Measurements from ENCODE around the gene CTNNA3.

The CTNNA3 gene

GRCh38 chr10:66095610-66096009, 1600.4 kb downstream of the CTNNA3 start:
- no peak for DNase-seq (ENCODE audit: low spot score)

GRCh38 chr10:66085906-66086305, 1610.1 kb downstream of the CTNNA3 start:
- DNase-seq (ENCODE audit: low spot score): no peak

GRCh38 chr10:66071907-66072306, 1624.1 kb downstream of the CTNNA3 start:
- DNase-seq (ENCODE audit: low spot score): no peak

GRCh38 chr10:66058594-66058993, 1637.4 kb downstream of the CTNNA3 start:
- DNase-seq (ENCODE audit: low spot score): no peak

- no peak for DNase-seq (ENCODE audit: low spot score)
Observed at GRCh38 chr10:66049335-66049734, 1646.7 kb downstream of the CTNNA3 start.

- no peak for DNase-seq (ENCODE audit: low spot score)
Observed at GRCh38 chr10:66045859-66046258, 1650.1 kb downstream of the CTNNA3 start.

- DNase-seq (ENCODE audit: low spot score): no peak
Observed at GRCh38 chr10:66041771-66042170, 1654.2 kb downstream of the CTNNA3 start.

GRCh38 chr10:66038623-66039022, 1657.4 kb downstream of the CTNNA3 start:
- no peak for DNase-seq (ENCODE audit: low spot score)

- DNase-seq (ENCODE audit: low spot score): no peak
Observed at GRCh38 chr10:66026321-66026720, 1669.7 kb downstream of the CTNNA3 start.

GRCh38 chr10:66025186-66025585, 1670.8 kb downstream of the CTNNA3 start:
- DNase-seq (ENCODE audit: low spot score): no peak

- no peak for DNase-seq (ENCODE audit: low spot score)
Observed at GRCh38 chr10:66021423-66021822, 1674.6 kb downstream of the CTNNA3 start.

GRCh38 chr10:66008221-66008620, 1687.8 kb downstream of the CTNNA3 start:
- DNase-seq (ENCODE audit: low spot score): no peak

GRCh38 chr10:66006411-66006810, 1689.6 kb downstream of the CTNNA3 start:
- no peak for DNase-seq (ENCODE audit: low spot score)

GRCh38 chr10:65993451-65993850, 1702.5 kb downstream of the CTNNA3 start:
- no peak for DNase-seq (ENCODE audit: low spot score)

- no peak for DNase-seq (ENCODE audit: low spot score)
Observed at GRCh38 chr10:65968871-65969270, 1727.1 kb downstream of the CTNNA3 start.

GRCh38 chr10:65968437-65968836, 1727.6 kb downstream of the CTNNA3 start:
- no peak for DNase-seq (ENCODE audit: low spot score)

GRCh38 chr10:65964205-65964604, 1731.8 kb downstream of the CTNNA3 start:
- DNase-seq (ENCODE audit: low spot score): no peak

- no peak for DNase-seq (ENCODE audit: low spot score)
Observed at GRCh38 chr10:65952086-65952485, 1743.9 kb downstream of the CTNNA3 start.

GRCh38 chr10:65950075-65950474, 1745.9 kb downstream of the CTNNA3 start:
- DNase-seq (ENCODE audit: low spot score): no peak

- DNase-seq (ENCODE audit: low spot score): no peak
Observed at GRCh38 chr10:65949526-65949925, 1746.5 kb downstream of the CTNNA3 start.

GRCh38 chr10:65945061-65945460, 1750.9 kb downstream of the CTNNA3 start:
- no peak for DNase-seq (ENCODE audit: low spot score)

GRCh38 chr10:65943451-65943850, 1752.5 kb downstream of the CTNNA3 start:
- DNase-seq (ENCODE audit: low spot score): no peak

GRCh38 chr10:65940816-65941662, 1755.0 kb downstream of the CTNNA3 start:
- no peak for DNase-seq (ENCODE audit: low spot score)

- no peak for DNase-seq (ENCODE audit: low spot score)
Observed at GRCh38 chr10:65940105-65940504, 1755.9 kb downstream of the CTNNA3 start.
